SW 1271 (cell line): ENCODE results near the gene ZEB1.
"Not testable (repeated sequence)": the region's sequence is repeated elsewhere in the genome, so short reads cannot be mapped to it uniquely, and the experiment has no call there.

Experiments
- DNase-seq, 2 experiments: peaks; one replicate each; lab custom pipeline; 2025; lab: John Stamatoyannopoulos, UW

ZEB1 gene

DNA sequence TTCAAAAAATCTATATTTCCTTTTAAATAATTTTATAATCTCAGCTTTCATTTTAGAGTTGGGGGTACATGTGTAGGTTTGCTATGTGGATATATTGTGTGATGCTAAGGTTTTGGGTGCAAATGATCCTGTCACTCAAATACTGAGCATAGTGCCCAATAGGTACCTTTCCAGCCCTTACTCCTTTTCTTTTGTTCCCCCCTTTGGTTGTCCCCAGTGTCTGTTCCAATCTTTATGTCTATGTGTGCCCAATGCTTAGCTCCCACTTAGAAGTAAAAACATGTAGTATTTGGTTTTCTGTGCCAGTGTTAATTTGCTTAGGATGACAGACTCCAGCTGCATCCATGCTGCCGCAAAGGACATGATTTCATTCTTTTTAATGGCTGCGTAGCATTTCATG lies 103.6 kb downstream of the ZEB1 start:
- no peak for DNase-seq

- no peak for DNase-seq
These were observed 105.5 kb downstream of the ZEB1 start for GRCh38 chr10:31424473-31424872.

DNA sequence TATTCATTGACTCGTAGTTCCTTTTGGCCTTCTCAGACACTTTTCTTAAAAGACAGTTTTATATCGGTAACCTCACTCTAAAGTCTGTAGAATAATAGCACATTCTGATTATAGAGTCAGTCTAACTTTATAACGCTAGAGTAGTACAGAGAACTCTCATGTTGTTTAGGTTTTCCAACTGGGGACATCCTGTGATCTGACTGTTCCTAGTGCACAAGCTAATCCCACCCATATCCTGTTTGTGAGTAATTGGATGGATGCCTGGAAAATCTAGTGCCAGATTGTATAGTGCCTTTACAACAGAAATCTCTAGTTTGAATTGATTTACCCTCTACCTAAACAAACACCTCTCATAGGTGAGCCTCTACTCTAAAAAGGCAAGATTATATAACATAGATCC lies 107.4 kb downstream of the ZEB1 start:
- DNase-seq = peak; percentile 32 to 88

DNA sequence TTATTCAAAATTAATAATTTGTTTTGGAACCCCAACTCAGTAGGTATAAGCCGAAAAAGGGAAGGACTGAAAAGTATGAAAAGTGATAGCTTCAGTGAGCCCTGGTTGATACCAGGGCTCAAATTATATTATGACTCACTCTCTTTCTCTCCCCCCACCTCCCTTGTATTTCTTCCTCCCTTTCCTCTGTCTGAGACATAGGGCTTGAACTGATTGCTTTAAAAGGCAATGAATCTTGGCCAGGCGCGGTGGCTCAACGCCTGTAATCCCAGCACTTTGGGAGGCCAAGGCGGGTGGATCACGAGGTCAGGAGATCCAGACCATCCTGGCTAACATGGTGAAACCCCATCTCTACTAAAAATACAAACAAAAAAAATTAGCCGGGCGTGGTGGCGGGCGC lies 108.3 kb downstream of the ZEB1 start:
- peak; percentile 20 to 67 for DNase-seq

DNA sequence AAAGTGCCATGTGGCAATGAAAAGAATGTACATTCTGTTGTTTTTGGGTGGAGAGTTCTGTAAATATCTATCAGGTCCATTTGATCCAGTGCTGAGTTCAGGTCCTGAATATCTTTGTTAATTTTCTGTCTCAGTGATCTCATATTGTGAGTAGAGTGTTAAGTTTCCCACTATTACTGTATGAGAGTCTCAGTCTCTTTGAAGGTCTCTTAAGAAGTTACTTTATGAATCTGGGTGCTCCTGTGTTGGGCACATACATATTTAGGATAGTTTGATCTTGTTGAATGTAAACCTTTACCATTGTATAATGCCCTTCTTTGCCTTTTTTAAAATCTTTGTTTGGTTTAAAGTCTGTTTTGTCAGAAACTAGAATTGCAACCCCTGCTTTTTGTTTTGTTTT lies 109.5 kb downstream of the ZEB1 start:
- DNase-seq = not testable (repeated sequence)

DNA sequence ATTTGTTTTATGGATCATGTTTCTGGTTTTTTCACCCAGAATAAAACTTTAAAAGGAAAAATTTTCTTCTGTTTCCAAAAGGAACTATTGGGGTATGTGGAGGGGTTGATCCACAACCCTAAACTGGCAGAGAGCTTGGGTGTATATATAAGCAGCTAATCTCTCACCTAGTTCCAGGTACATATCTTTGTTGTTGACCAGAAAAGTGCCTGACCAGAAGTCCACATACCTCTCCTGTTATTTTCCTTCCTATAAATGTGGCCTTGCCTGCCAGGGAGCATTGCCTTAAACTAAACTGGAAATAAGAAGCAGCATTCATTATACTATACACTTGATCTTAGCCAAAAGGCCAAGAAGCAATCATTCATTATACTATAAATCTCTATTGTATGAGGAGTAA lies 112.0 kb downstream of the ZEB1 start:
- no peak for DNase-seq

DNA sequence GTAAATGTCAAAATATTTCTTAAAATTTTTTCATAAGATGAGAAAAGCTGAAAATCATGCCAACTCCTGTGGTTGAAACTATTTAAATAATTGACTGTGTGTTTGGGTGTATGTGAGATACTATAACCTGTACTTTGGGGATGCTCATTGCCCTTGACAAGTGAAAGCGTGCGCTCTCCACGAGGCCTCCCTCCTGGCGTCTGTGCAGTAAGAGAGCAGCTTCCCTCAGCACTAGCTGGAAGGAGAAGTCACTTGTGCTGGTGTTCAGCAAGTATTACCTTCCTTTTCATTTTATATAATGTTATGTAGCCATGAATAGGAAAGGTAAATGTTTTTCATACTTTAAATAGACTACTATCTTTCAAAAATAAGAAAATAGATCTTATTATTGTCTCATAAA lies 118.9 kb downstream of the ZEB1 start:
- no peak for DNase-seq

- DNase-seq = no peak
These were observed 132.8 kb downstream of the ZEB1 start for GRCh38 chr10:31451766-31452165.

DNA sequence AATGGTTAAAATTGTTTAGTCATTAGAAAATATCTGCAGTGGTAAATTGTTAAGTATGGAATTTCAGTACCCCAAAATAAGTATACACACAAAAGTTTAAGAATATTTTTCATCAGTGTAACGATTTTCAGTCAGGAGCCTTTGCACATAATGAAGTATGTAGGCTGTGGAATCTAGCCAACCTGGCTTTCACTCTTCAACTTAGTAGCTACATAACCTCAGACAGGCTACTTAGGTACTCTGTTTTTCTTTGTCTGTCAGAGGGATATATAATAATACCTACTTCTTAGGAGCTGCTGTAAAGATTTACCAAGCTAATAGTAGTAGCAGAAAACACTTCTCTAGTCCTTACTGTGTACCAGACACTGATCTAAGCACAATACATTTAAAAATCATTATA lies 137.5 kb downstream of the ZEB1 start:
- no peak for DNase-seq

GRCh38 chr10:31457858-31458257 lies 138.8 kb downstream of the ZEB1 start:
- no peak for DNase-seq

DNA sequence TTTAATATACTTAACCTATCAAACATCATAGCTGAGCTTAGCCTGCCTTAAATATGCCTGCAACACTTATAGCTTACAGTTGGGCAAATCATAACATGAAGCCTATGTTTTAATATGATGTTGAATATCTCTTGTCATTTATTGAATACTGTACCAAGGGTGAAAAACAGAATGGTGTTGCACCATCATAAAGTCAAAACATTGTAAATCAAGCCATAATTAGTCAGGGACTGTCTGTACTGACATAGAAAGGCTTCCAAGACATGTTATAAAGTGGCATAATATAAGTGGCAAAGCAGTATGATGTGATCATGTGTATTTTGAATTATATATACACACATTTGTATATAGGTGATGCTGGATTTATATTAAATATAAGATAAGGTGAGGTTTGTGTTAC lies 140.0 kb downstream of the ZEB1 start:
- no peak for DNase-seq

DNA sequence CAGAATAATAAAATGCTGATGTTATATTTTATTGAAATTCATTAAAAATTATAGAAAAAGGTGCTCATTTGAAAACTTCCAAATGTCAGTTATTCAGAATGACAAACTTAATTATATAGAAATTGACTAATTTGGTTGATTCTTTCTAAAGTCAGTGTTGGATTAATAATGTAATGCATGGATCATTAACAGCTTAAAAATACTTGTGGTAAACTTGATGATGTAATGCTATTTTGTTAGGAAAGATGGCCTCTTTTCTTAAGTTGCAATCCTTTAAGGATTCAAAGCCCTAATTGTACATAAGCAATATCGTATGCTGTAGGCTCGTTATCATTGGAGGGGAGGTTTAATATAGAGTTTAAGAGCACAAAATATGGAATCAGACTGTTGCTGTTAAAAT lies 141.2 kb downstream of the ZEB1 start:
- DNase-seq = no peak

DNA sequence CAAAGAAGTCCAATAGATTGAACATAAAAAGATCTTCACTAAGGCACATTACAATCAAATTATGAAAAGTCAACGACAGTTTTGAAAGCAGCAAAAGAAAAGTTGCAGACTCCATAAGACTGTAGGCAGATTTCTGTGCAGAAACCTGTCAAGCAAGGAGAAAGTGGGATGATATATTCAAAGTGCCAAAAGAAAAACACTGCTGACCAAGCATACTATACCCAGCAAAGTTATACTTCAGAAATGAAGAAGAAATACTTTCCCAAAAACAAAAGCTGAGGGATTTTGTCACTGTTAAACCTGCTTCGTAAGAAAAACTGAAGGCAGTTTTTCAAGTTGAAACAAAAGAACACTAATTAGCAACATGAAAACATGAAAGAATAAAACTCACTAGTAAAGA lies 145.5 kb downstream of the ZEB1 start:
- no peak for DNase-seq

DNA sequence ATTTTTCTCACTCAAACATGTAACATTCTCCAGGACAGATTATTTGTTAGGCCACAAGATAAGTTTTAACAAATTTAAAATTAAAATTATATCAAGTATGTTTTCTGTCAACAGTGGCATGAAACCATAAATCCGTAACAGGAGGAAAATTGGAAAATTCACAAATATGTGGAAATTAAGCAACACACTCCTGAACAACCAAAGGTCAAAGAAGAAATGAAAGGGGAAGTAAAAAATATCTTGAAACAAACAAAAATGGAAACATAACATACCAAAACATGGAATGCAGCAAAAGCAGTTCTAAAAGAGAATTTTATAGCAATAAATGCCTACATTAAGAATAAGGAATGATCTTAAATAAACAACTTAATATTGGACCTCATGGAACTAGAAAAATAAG lies 147.3 kb downstream of the ZEB1 start:
- DNase-seq = no peak

GRCh38 chr10:31467791-31468535 lies 148.9 kb downstream of the ZEB1 start:
- peak in 1 of 2 experiments; percentile 34 for DNase-seq

GRCh38 chr10:31468536-31468859 lies 149.5 kb downstream of the ZEB1 start:
- no peak for DNase-seq

DNA sequence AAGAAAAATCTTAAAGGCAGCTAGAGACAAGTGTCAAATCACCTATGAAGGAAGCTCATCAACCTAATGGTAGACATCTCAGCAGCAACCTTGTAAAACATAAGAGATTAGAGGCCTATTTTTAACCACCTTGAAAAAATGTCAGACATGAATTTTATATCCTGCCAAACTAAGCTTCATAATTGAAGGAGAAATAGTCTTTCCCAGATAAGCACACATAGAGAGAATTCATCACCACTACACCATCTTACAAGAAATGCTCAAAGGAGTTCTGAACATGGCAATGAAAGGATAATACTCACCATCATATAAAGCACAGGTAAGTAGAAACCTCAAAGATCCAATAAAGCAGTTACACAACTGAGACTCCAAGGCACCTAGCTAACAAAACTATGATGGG lies 156.5 kb downstream of the ZEB1 start:
- DNase-seq = no peak

GRCh38 chr10:31476088-31476487 lies 157.1 kb downstream of the ZEB1 start:
- DNase-seq = no peak

DNA sequence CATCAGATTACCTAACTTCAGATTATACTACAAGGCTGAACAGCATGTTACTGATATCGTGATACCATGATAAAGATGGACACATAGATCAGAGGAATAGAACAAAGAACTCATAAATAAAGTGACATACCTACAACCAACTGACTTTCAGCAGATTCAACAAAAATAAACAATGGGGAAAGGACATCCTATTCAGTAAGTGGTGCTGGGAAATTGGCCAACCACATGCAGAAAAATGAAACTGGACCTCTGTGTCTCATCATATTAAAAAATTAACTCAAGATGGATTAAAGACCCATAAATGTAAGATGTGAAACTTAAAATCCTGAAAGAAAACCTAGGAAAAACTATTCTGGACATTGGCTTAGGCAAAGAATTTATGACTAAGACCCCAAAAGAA lies 158.6 kb downstream of the ZEB1 start:
- DNase-seq = no peak

GRCh38 chr10:31479752-31480151 lies 160.7 kb downstream of the ZEB1 start:
- no peak for DNase-seq

DNA sequence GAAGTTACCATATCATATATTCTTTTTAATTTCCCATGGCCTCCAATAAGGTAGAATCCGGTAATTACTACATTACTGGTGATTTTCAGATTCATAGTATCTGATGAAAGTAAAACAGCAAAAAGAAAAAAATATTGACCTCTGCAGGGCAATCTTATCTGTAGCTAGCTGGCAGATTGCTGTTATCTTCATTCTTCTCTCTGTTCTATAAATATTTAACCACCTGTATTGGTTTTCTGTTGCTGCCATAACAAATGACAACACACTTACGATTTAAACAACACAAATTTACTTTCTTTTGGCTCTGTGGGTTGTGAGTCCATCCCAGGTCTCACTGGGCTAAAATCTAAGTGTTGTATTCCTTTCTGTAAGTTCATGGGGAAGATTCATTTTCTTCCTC lies 164.5 kb downstream of the ZEB1 start:
- no peak for DNase-seq

DNA sequence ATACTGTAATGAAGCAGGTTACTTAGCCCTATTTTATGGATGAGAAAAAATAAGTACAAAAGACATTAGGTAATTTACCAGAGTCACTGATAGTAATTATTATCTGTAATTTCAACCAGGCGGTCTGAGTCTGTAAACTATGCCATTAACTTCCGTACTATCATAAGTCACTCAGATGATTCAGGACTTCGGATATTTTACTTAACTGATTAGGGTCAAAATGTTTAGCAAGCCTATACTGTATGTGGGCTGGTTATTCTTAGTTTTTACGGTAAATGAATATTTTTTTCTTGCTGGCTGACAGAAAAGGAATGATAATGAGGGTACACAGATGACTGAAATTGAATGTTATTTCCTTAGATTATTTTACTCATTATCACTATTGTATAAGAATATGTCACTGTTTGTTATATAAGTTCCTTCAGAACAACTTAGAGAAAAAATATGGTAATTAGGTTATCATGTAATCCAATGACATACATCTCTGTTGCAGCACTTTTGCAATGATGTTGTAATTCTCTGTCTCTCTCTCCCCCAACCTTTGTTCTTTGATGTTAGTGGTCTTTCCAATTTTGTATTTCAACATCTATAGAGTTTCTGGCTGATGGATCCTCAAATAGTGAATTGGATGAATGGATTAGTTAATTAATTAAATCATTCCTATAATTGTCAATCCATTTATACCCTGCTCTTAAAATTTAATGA lies 165.6 kb downstream of the ZEB1 start:
- DNase-seq = no peak

DNA sequence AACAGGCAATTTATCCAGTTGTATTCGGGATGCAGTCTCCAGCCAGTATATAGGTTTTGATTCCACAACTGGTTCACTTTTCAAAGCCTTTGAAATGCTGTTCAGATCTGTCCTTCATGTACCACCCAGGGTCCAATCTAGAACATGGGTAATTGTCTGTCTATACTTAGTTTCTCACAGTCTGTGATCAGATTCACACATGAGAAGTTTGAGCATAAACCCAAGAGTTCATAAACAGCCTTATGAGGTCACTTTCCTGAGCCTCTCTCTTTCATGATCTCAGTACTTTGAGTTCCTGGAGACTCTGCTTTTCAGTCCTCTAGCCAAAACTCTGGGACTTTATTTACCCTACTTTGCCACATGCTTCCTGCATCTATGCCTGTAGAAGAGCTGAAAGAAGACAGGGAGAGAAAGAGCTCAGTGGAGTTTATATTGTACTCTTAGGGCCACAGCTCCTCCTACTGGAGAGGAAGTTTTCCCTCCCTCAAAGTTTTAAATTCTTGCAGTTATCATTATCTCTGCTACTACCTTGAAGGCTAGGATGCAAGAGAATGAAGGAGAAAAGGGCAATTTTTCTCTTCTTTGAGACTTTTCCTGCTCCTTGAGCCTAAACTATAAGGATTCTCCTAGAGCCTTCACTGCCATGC lies 172.0 kb downstream of the ZEB1 start:
- peak in 1 of 2 experiments; percentile 29 for DNase-seq
